Loucy (cell line): ENCODE results near the gene ZFYVE21.

Experiments used
- CTCF ChIP-seq: fragments of 200-600 bp; sonication (generic); conservative IDR thresholded peaks from 2 replicates; pipeline ENCODE4 v1.5.1; 2014; ENCODE audit warnings: mild to moderate bottlenecking, antibody characterized with exemption, low read length
- EZH2phosphoT487 ChIP-seq: fragments of 200-600 bp; IDR thresholded peaks from 2 replicates; pipeline ENCODE4 v1.6.1; 2018; ENCODE audit warnings: antibody characterized with exemption, mild to moderate bottlenecking, moderate library complexity, borderline replicate concordance

GRCh38 chr14:103684871-103685270 lies 30.7 kb upstream of the ZFYVE21 start:
- TF ChIP-seq CTCF (no peak), EZH2phosphoT487 (no peak)
